HepG2 (cell line): Measurements from ENCODE around the gene BABAM2. TPM values are rescaled to one million over a fixed set of nuclear protein-coding genes. Genes with fewer than 3 reads are reported as not detected.

ENCODE experiments used
- ARID2 ChIP-seq: sonication (generic); formaldehyde crosslinking; IDR thresholded peaks from 2 replicates; pipeline ENCODE4 v1.8.1; 2022; ENCODE audit warnings: mild to moderate bottlenecking, missing genetic modification reagents, borderline replicate concordance
- ARNT2 ChIP-seq: sonication (generic); formaldehyde crosslinking; IDR thresholded peaks from 2 replicates; pipeline ENCODE4 v1.8.0; 2022; ENCODE audit warnings: mild to moderate bottlenecking, low read depth, missing genetic modification reagents, moderate library complexity
- ASH2L ChIP-seq: fragments of 300-600, 200-600 bp; sonication (generic); IDR thresholded peaks from 2 replicates; pipeline ENCODE4 v1.7.0; 2017; ENCODE audit warnings: low read depth, mild to moderate bottlenecking, moderate library complexity, mixed read lengths, low read length; ENCODE audit not compliant: insufficient read length
- BCLAF1 ChIP-seq: fragments of 450-650 bp; IDR thresholded peaks from 2 replicates; pipeline ENCODE4 v1.6.1; 2017; ENCODE audit warnings: mild to moderate bottlenecking
- CENPT ChIP-seq: sonication (generic); formaldehyde crosslinking; IDR thresholded peaks from 2 replicates; pipeline ENCODE4 v1.8.0; 2022; ENCODE audit warnings: low read depth, mild to moderate bottlenecking, moderate library complexity, missing genetic modification reagents
- DNMT3B ChIP-seq: conservative IDR thresholded peaks from 2 replicates; pipeline ENCODE4 v1.6.1; 2016; ENCODE audit warnings: missing biosample characterization, control low read depth
- ELK4 ChIP-seq: sonication (generic); formaldehyde crosslinking; IDR thresholded peaks from 2 replicates; pipeline ENCODE4 v1.9.0; 2021; ENCODE audit warnings: missing genetic modification reagents, borderline replicate concordance
- FOXM1 ChIP-seq: sonication (generic); formaldehyde crosslinking; IDR thresholded peaks from 2 replicates; pipeline ENCODE4 v1.5.0; 2020; ENCODE audit warnings: missing genetic modification reagents
- KLF16 ChIP-seq, 2 experiments: sonication (generic) in 1 of 2; formaldehyde crosslinking in 1 of 2; IDR thresholded peaks; 2 replicates each; pipeline versions ENCODE4 v1.6.1 to v1.8.0; 2016 to 2023; ENCODE audit warnings: missing genetic modification reagents in 2 of 2, missing compliant biosample characterization in 1 of 2
- NCOA2 ChIP-seq: sonication (generic); formaldehyde crosslinking; IDR thresholded peaks from 2 replicates; pipeline ENCODE4 v1.8.0; 2022; ENCODE audit warnings: inconsistent platforms
- NR2C2 ChIP-seq: sonication (generic); formaldehyde crosslinking; IDR thresholded peaks from 2 replicates; pipeline ENCODE4 v1.4.0; 2020; ENCODE audit warnings: missing genetic modification reagents, mild to moderate bottlenecking, moderate library complexity, borderline replicate concordance
- NRL ChIP-seq: sonication (generic); formaldehyde crosslinking; IDR thresholded peaks from 2 replicates; pipeline ENCODE4 v1.5.0; 2020; ENCODE audit warnings: missing genetic modification reagents, mild to moderate bottlenecking, moderate library complexity, borderline replicate concordance
- PHB2 ChIP-seq: fragments of 450-650 bp; IDR thresholded peaks from 2 replicates; pipeline ENCODE4 v1.6.1; 2018; ENCODE audit not compliant: partially characterized antibody
- SCMH1 ChIP-seq: sonication (generic); formaldehyde crosslinking; IDR thresholded peaks from 2 replicates; pipeline ENCODE4 v1.9.0; 2021; ENCODE audit warnings: missing genetic modification reagents, mild to moderate bottlenecking, borderline replicate concordance
- TGIF2 ChIP-seq: IDR thresholded peaks from 2 replicates; pipeline ENCODE4 v1.6.1; 2016; ENCODE audit warnings: control low read depth, missing compliant biosample characterization
- TOE1 ChIP-seq: sonication (generic); formaldehyde crosslinking; IDR thresholded peaks from 2 replicates; pipeline ENCODE4 v1.4.0; 2020; ENCODE audit warnings: mild to moderate bottlenecking, missing genetic modification reagents
- ZBTB43 ChIP-seq: sonication (generic); formaldehyde crosslinking; conservative IDR thresholded peaks from 2 replicates; pipeline ENCODE4 v1.4.0; 2020; ENCODE audit warnings: missing genetic modification reagents
- ZNF138 ChIP-seq: sonication (generic); formaldehyde crosslinking; IDR thresholded peaks from 2 replicates; pipeline ENCODE4 v1.5.0; 2020; ENCODE audit warnings: mild to moderate bottlenecking, low read depth, missing genetic modification reagents
- ZNF431 ChIP-seq: sonication (generic); formaldehyde crosslinking; IDR thresholded peaks from 2 replicates; pipeline ENCODE4 v1.9.0; 2022; ENCODE audit warnings: missing genetic modification reagents, low read depth, mild to moderate bottlenecking, borderline replicate concordance
- ZNF44 ChIP-seq: sonication (generic); formaldehyde crosslinking; IDR thresholded peaks from 2 replicates; pipeline ENCODE4 v1.5.1; 2020; ENCODE audit warnings: mild to moderate bottlenecking, missing genetic modification reagents
- ZNF510 ChIP-seq: sonication (generic); formaldehyde crosslinking; IDR thresholded peaks from 2 replicates; pipeline ENCODE4 v1.4.0; 2020; ENCODE audit warnings: low read depth, mild to moderate bottlenecking, missing genetic modification reagents
- ZNF605 ChIP-seq: sonication (generic); formaldehyde crosslinking; IDR thresholded peaks from 2 replicates; pipeline ENCODE4 v1.8.0; 2022; ENCODE audit warnings: mild to moderate bottlenecking, missing genetic modification reagents
- ZNF678 ChIP-seq: sonication (generic); formaldehyde crosslinking; IDR thresholded peaks from 2 replicates; pipeline ENCODE4 v1.4.0; 2020; ENCODE audit warnings: mild to moderate bottlenecking, missing genetic modification reagents
- ZNF883 ChIP-seq: sonication (generic); formaldehyde crosslinking; IDR thresholded peaks from 2 replicates; pipeline ENCODE4 v1.5.1; 2020; ENCODE audit warnings: mild to moderate bottlenecking, missing genetic modification reagents; ENCODE audit errors: not compliant biosample characterization
- polyA plus RNA-seq, 8 experiments: library from polyadenylated mRNA; depleted of rRNA in 3 of 8; stranded (reverse) in 7 of 8; unstranded in 1 of 8; fragments of >200 nt; fragmentation: Illumina TruSeq in 4 of 8; extraction: Trizol in 4 of 8; gene quantifications; 2 replicates each; pipeline versions ENCODE4 v1.2.1 to v1.2.3, GENCODE V29; 2011 to 2016; ENCODE audit warnings: low read depth in 4 of 8, missing spikeins in 1 of 8, mixed read lengths in 1 of 8; ENCODE audit not compliant: insufficient read depth in 1 of 8
- total RNA-seq, 5 experiments: library from RNA; depleted of rRNA; stranded (reverse); fragments of >200 nt; fragmentation: Illumina TruSeq; extraction: Trizol; gene quantifications; 2 replicates each; pipeline ENCODE4 v1.2.3, GENCODE V29; 2016; ENCODE audit warnings: low read depth in 1 of 5

The BABAM2 gene
- total and polyA plus RNA-seq, 2 of the 13 experiments (the other 11 are each of a cell fraction or from before 2014, with no cell fraction given), result 24.9 to 28.0 TPM

GRCh38 chr2:27890146-27890923, at the start of gene BABAM2, which contains the start of gene RBKS (continued):
- TF ChIP-seq ZNF883 (CRISPR knock-in tag) (peak; percentile 92), ELK4 (CRISPR knock-in tag) (0 out of 2 replicates have a peak, but pooled peaks have one; percentile 31), CENPT (no peak; the same call in 1 of the 2 replicates), PHB2 (no peak), DNMT3B (CRISPR knock-in tag) (no peak), BCLAF1 (no peak), NR2C2 (CRISPR knock-in tag) (peak; percentile 99), TOE1 (CRISPR knock-in tag) (no peak), ZNF678 (CRISPR knock-in tag) (no peak), ZNF605 (CRISPR knock-in tag) (peak; percentile 81), FOXM1 (no peak), ZNF138 (CRISPR knock-in tag) (no peak), ARNT2 (CRISPR knock-in tag) (peak; percentile 92), ARID2 (CRISPR knock-in tag) (peak; percentile 97), ASH2L (peak; percentile 100), KLF16 (CRISPR knock-in tag; IDR thresholded peaks at IDR 0.05) (peak in 1 of 2 experiments; percentile 79; a peak in 1 of 4 replicates), ZNF510 (CRISPR knock-in tag) (peak; percentile 24; the same call in 1 of the 2 replicates), NRL (CRISPR knock-in tag) (peak; percentile 90), TGIF2 (CRISPR knock-in tag) (peak; percentile 96), SCMH1 (CRISPR knock-in tag) (no peak), ZNF431 (peak; percentile 81; the same call in 1 of the 2 replicates), ZBTB43 (CRISPR knock-in tag) (no peak; the same call in 1 of the 2 replicates), ZNF44 (CRISPR knock-in tag) (no peak), NCOA2 (CRISPR knock-in tag) (peak; percentile 55; the same call in 1 of the 2 replicates)
